ENCODE measurements around the gene RNF182.

The RNF182 gene

DNA sequence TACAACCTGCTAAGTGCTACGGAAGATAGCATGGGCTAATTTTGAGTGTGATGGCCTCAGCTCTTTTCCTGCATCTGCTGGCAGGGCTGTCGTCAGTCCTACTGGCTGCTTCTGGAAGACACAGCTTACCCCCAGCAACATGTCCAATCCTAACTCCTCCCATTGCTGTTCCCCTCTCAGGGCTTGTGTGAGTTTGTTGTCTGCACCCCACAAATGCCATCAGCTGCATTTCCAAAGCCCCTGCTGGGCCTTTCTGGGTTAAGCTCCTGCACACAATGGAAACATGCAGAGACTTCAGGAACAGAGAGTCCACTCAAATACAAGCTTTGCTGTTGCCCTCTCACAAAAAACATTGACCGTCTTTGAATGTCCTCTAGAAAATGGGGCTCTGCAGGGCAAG, 84.7 kb downstream of the RNF182 start:
- TF ChIP-seq, protein P1, sequence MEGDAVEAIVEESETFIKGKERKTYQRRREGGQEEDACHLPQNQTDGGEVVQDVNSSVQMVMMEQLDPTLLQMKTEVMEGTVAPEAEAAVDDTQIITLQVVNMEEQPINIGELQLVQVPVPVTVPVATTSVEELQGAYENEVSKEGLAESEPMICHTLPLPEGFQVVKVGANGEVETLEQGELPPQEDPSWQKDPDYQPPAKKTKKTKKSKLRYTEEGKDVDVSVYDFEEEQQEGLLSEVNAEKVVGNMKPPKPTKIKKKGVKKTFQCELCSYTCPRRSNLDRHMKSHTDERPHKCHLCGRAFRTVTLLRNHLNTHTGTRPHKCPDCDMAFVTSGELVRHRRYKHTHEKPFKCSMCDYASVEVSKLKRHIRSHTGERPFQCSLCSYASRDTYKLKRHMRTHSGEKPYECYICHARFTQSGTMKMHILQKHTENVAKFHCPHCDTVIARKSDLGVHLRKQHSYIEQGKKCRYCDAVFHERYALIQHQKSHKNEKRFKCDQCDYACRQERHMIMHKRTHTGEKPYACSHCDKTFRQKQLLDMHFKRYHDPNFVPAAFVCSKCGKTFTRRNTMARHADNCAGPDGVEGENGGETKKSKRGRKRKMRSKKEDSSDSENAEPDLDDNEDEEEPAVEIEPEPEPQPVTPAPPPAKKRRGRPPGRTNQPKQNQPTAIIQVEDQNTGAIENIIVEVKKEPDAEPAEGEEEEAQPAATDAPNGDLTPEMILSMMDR (conservative IDR thresholded peaks at IDR 0.05): no peak
- TF ChIP-seq ZFX (IDR thresholded peaks at IDR 0.05): no peak
- no peak overlapping the region for H3K27ac ChIP-seq

DNA sequence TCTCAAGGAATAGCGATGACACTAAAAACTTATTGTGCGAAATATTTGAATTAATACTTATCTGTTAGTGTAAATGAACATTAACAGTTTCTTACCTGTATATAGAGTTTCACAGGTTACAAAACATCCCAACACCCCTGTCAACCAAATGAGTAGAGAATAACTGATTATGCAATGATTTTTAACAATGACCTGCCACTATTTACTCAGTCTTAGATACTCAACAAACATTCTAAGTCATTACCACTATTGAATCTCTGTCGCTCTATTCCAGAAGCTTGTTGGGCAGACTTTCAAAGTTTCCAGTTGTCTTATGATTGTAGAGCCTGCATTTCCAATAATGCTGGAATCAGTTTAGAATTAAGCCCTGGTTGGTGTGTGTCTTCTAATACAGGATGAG, 85.5 kb downstream of the RNF182 start:
- TF ChIP-seq, protein P1 (conservative IDR thresholded peaks at IDR 0.05): no peak
- no peak for TF ChIP-seq ZFX (IDR thresholded peaks at IDR 0.05)

DNA sequence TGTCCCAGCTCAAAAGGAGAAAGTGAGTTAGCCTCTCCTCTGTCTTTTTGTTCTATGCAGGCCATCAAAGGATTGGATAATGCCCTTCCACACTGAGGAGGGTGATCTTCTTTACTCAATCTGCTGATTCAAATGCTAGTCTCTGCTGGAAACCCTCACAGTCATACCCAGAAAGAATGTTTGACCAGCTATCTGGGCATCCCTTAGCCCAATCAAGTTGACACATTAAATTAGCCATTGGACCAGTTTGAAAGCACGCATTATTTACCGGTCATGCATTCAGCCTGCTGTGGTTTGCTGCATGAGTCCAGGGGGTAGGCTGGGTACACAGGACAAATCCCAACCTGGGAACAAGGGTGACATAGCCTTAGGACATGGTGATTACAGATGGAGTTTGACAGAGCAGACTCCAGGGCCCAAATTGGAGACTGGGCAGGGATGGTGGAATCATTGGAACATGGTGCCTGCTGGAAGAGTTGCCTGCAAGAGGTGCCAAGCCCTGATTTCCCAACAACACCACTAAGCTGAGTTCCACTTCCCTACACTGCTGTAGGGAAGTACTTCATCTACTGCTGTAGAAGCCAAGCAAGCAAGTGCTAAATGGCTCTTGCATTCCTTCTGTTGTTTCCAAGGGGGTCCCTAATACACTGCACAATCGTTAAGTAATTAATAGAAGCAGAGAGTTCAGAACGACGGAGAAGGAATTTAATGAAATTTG, 87.7 kb downstream of the RNF182 start:
- TF ChIP-seq, protein P1 (conservative IDR thresholded peaks at IDR 0.05): no peak
- no peak for TF ChIP-seq ZFX (IDR thresholded peaks at IDR 0.05)

More for the DNA sequence above, 85.5 kb downstream of the RNF182 start:
- H3K27ac ChIP-seq: no peak overlapping the region

DNA sequence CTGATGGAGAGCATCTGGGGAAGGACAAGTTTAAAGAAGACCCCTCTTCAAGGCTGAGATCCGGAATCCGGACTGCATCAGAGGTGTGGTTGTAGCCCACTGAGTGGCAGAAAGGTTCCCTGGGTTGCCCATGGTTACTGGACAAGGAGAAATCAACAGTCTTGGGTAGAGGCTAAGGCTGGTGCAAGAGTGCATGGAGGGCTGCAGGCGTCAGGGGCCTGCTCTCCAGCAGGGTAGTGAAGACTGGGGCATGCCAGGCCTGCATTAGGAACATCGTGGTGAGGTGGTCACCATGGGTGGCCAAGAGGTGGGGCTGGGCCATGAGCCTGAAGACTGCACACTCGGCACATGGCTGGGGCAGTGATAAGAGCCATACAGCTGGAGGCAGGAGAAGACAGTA, 91.2 kb downstream of the RNF182 start:
- no peak for TF ChIP-seq ZFX (IDR thresholded peaks at IDR 0.05)
- TF ChIP-seq, protein P1 (conservative IDR thresholded peaks at IDR 0.05): no peak

More for the DNA sequence above, 87.7 kb downstream of the RNF182 start:
- no peak overlapping the region for H3K27ac ChIP-seq

DNA sequence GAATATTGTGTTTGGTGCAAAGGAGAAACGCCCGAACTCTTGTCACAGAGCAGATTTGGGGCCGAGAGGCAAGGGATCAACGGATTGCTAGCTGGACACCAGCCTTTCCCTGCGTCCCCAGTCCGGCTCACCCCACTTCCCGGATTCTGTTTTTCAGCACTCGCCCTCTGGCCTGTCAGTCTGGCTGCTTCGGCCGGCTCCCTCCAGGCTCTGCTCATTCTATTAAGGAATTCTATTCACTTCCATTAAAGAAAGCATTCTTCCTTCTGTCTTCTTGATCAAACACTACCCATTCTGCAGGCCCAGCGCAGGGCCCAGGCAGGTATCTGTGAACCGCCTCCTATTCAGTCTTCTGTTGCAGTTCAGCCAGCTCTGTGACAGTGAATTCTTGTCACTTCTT, 91.7 kb downstream of the RNF182 start:
- TF ChIP-seq, protein P1 (conservative IDR thresholded peaks at IDR 0.05): no peak
- no peak for TF ChIP-seq ZFX (IDR thresholded peaks at IDR 0.05)

More for the DNA sequence above, 91.2 kb downstream of the RNF182 start:
- no peak overlapping the region for H3K27ac ChIP-seq

DNA sequence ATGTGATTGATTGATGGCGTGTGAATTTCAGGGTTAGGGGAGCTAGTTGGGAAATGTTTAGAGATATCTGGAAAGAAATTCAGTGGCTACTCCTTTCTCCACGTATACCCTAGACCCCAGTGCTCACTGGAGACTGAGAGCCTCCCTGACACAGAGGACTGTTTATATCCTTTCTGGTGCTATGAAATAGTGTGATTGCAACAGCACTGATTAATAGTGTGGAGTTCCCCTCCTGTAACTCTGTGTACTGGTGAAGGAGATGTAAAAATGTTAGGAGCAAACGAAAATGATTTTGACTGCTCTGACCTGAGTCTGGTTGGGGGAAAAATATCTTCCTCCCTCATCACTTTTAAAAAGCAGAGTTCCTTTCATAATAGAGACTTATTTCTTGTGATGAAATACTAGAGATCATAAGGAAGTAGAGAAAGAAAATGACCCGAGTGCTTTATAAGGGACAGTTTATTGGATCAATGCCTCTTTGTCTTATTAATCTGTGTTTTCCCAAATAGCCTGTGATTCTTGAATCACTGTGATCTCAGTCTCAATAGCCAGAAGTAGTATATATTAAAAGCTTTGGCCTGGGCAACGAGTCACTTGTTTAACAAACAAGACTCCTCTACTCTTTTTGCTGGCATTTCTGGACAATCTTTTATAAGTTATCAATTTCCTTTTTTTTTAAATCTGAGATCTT, 92.3 kb downstream of the RNF182 start:
- no peak overlapping the region for H3K27ac ChIP-seq
- TF ChIP-seq ZFX (IDR thresholded peaks at IDR 0.05): no peak
- TF ChIP-seq, protein P1 (conservative IDR thresholded peaks at IDR 0.05): no peak

More for the DNA sequence above, 91.7 kb downstream of the RNF182 start:
- H3K27ac ChIP-seq: no peak overlapping the region

Data from C4-2B (cell line).